ENCODE results near the gene SCNN1A. TPM values are rescaled to one million over a fixed set of nuclear protein-coding genes. Genes with fewer than 3 reads are reported as not detected.

The SCNN1A gene
- total and polyA plus RNA-seq, 12 donors: 0.15 to 1.1 (median 0.42) TPM; not detected in 4

DNA sequence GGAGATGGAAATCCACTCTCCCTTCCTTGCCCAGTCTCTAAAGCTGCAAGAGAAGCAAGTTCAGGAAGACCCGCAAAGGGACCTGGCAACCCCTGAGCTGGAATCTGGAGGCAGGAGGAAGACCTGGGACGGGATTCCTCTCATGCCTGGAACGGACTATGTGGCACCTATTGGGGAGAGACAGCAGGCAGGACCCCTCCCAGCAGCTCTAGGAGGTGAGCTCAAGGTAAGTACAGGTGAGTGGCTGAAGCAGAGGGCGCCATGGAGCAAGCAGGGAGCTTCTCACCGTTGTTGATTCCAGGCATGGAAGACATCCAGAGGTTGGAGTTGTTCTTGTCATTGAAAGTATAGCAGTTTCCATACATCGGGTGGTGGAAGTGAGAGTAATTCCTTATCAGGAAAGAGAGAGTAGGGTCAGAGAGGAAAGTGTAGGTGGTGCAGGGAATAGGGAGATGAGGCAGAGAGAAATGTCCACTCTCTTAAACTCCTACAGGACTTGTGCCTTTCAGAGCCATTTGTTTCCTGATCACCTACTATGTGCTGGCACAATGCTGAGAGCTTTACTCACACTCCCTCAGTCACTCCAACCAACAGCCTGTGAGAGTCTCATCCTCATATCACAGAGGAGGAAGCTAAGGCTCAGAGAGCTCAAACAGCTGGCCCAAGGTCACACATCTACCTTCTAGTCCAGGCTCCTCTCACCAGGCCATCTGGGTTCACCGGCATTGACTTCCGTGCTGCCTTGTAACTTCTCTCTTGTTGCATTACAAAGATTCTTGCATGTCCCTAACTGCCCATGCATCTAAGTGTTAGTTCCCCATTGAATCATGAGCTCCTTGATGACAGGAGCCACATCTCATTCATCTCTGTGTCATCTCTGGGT is 19.6 kb downstream of the SCNN1A start:
- Histone ChIP-seq H3K36me3 (no peaks in the 10 kb centered on the region), H3K27me3 (no peaks in the 10 kb centered on the region), H3K9me3 (no peaks in the 10 kb centered on the region), H3K4me1 (peaks cover 0 to 65% (median 11%) of the 10 kb centered on the region in 9 donors), H3K4me3 (no peak overlapping the region), H3K27ac (peak overlapping the region in 1 of 10 donors; percentile 38)
- intact Hi-C loops (cut with DNase I): no loop called here
- TF ChIP-seq, protein P1, sequence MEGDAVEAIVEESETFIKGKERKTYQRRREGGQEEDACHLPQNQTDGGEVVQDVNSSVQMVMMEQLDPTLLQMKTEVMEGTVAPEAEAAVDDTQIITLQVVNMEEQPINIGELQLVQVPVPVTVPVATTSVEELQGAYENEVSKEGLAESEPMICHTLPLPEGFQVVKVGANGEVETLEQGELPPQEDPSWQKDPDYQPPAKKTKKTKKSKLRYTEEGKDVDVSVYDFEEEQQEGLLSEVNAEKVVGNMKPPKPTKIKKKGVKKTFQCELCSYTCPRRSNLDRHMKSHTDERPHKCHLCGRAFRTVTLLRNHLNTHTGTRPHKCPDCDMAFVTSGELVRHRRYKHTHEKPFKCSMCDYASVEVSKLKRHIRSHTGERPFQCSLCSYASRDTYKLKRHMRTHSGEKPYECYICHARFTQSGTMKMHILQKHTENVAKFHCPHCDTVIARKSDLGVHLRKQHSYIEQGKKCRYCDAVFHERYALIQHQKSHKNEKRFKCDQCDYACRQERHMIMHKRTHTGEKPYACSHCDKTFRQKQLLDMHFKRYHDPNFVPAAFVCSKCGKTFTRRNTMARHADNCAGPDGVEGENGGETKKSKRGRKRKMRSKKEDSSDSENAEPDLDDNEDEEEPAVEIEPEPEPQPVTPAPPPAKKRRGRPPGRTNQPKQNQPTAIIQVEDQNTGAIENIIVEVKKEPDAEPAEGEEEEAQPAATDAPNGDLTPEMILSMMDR (IDR thresholded peaks at IDR 0.05): no peak
- DNase-seq: no peak
- 73 to 81% methylated on average over 8 of the region's 8 CpGs for whole genome bisulfite sequencing, 2 donors
- no peak for ATAC-seq

DNA sequence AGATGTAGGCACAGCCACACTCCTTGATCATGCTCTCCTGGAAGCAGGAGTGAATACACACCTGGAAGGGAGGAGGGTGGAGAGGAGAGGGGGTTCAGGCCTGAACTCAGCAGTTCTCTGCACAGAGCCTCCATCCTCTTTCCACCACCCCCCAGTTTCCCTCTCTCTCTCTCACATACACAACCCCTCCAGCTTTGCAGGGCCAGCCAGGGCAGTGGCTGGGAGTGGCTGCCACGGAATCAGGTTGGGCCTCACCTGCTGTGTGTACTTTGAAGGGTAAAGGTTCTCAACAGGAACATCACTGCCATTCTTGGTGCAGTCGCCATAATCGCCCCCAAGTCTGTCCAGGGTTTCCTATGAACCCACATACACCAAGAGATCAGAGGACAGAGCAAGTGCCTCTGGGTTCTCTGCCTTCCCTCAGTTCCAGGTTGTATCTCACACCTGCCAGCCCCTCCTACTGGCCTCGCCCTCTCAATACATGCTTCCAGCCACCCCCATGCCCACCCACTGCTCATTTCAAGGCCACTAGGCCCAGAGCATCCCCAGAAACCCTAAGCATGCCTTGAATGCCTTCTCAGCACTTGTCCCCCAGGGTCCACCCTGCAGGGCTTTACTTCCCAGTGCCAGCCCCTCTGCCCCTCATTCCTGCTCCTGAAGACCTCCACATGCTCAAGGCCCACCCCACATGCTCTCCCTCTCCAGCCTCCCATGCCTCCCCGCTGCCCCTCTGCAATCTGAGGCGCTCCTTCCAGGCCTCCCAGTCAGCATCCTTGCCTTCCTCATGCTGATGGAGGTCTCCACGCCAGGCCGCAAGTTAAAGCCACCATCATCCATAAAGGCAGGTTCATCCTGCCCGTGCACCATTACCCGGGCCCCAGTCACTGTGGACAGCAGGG is 20.6 kb downstream of the SCNN1A start:
- 94 to 95% methylated on average over 10 of the region's 10 CpGs for WGBS, 2 donors
- H3K9me3 ChIP-seq: no peaks in the 10 kb centered on the region
- DNase-seq (no peak), ATAC-seq (no peak)
- H3K27ac ChIP-seq: no peak overlapping the region
- TF ChIP-seq, protein P1 (IDR thresholded peaks at IDR 0.05): no peak
- H3K4me1 ChIP-seq: peaks cover 0 to 65% (median 11%) of the 10 kb centered on the region in 9 donors
- no peaks in the 10 kb centered on the region for H3K36me3 ChIP-seq
- no peaks in the 10 kb centered on the region for H3K27me3 ChIP-seq
- H3K4me3 ChIP-seq: no peak overlapping the region
- intact Hi-C loops (cut with DNase I): no loop called here

DNA sequence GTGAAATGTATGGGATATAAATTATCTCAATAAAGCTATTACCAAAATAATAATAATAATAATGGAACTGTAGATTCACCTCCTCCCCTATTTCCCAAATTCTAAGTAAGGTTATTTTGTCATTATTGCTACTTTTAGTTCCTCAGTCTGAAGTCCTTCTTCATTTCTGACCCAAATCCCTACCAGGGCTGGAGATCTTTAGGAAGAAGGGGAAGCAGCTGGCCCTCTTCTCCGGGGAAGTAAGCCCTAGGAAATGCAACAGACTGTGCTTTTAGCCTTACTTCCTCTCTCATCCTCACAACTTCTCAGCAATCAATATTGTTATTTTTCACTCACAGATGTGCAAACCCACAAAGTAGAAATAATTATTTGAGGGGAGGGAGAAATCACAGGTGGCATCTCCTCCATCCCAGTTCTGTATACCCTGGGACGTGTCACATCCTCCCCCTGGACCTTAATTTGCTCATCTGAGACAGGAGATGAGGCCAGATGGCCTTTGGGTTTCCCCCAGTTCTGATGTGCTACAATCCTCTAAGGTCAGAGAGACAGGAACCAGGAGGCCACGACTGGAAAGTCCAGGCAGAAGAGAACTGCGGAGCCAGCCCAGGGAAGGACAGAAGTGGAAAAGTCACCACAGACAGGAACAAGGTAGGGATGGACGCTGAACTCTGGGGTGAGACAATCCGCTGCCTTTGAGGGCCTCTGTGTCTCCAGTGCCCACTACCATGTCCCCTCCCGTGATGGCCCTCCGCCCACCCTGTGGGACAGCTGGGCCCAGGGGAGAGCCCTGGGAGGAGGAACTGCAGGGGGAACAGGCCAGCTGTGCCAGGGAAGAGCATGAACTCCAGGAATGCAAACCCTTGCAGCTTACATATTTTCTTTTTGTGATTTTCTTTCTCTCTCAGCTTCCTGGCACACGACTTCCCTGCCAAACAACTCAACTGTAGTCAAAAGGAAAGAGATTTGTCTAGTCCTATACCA is 22.9 kb downstream of the SCNN1A start:
- Histone ChIP-seq H3K4me1 (peaks cover 0 to 58% (median 17%) of the 10 kb centered on the region in 9 donors), H3K27me3 (no peaks in the 10 kb centered on the region), H3K27ac (peak overlapping the region in 9 of 10 donors; percentile 13 to 78 (median 35)), H3K4me3 (no peak overlapping the region), H3K9me3 (no peaks in the 10 kb centered on the region), H3K36me3 (no peaks in the 10 kb centered on the region)
- DNase-seq: no peak
- 56 to 61% methylated on average over 9 of the region's 9 CpGs for WGBS, 2 donors
- peak in 7 of 8 donors; percentile 28 to 52 (median 40) for ATAC-seq
- intact Hi-C loops (cut with DNase I): no loop called here
- TF ChIP-seq, protein P1 (IDR thresholded peaks at IDR 0.05): no peak
